Lower leg skin (tissue), 4 donors: ENCODE data around the gene CELSR3. TPM values are rescaled to one million over a fixed set of nuclear protein-coding genes. Genes with fewer than 3 reads are reported as not detected.

Experiments used
- DNase-seq, 2 donors: peaks; one replicate each; pipeline ENCODE4 v3.0.0-alpha.2; 2019; ENCODE audit warnings: low spot score in 2 of 2
- H3K4me3 ChIP-seq: fragments of 200-600 bp; sonication (generic); 2 replicates; pipeline ENCODE4 v1.5.1; 2017; ENCODE audit warnings: mild to moderate bottlenecking, low read depth; ENCODE audit not compliant: poor library complexity, severe bottlenecking
- CTCF ChIP-seq, 3 donors: fragments of 450-650 bp; IDR thresholded peaks; one replicate each; pipeline ENCODE4 v1.5.1; 2016; ENCODE audit warnings: antibody characterized with exemption in 3 of 3, mild to moderate bottlenecking in 3 of 3, moderate library complexity in 2 of 3
- POLR2A ChIP-seq, 2 donors: fragments of 450-650 bp; IDR thresholded peaks; one replicate each; pipeline ENCODE4 v1.6.1; 2016 to 2017; ENCODE audit warnings: antibody characterized with exemption in 2 of 2, mild to moderate bottlenecking in 1 of 2, moderate library complexity in 1 of 2
- WGBS, 2 donors: methylation state at CpG; one replicate each; pipeline ENCODE4 v1.1.5; 2018; 5-methylcytosine and 5-hydroxymethylcytosine counted together
- intact Hi-C: fragments of 100-400 bp; cut with DNase I; formaldehyde crosslinking; loops from one replicate; pipeline ENCODE4 v1.15.0; 2023; ENCODE audit warnings: low total_unique reads
- total RNA-seq, 4 donors: library from RNA; depleted of rRNA; stranded (reverse); fragments of >200 nt; gene quantifications; one replicate each; pipeline ENCODE4 v1.1.0, GENCODE V29; 2016

The CELSR3 gene
- total RNA-seq, 4 donors from 2014 or later, result 0.59 to 4.7 (median 1.2) TPM

GRCh38 chr3:48628277-48629017 is 34.2 kb downstream of the CELSR3 start:
- TF ChIP-seq POLR2A (IDR thresholded peaks at IDR 0.05) (no peak), CTCF (IDR thresholded peaks at IDR 0.05) (no peak)
- 81 to 86% methylated on average over 13 of the region's 13 CpGs for WGBS, 2 donors
- H3K4me3 ChIP-seq, result no peak overlapping the region
- DNase-seq, result no peak
- intact Hi-C loops, result no loop called here

GRCh38 chr3:48625600-48625999 is 37.1 kb downstream of the CELSR3 start:
- WGBS, 2 donors, result 91 to 95% methylated on average over 6 of the region's 6 CpGs

GRCh38 chr3:48624767-48625166 is 37.9 kb downstream of the CELSR3 start:
- WGBS, 2 donors, result 88 to 92% methylated on average over 10 of the region's 10 CpGs
- intact Hi-C loops, result no loop called here
- TF ChIP-seq POLR2A (IDR thresholded peaks at IDR 0.05), result no peak
- TF ChIP-seq CTCF (IDR thresholded peaks at IDR 0.05), result no peak

More at GRCh38 chr3:48625600-48625999, 37.1 kb downstream of the CELSR3 start:
- no peak overlapping the region for H3K4me3 ChIP-seq
- no peak for TF ChIP-seq CTCF (IDR thresholded peaks at IDR 0.05)
- no peak for TF ChIP-seq POLR2A (IDR thresholded peaks at IDR 0.05)
- no peak for DNase-seq
- intact Hi-C loops, result no loop called here

GRCh38 chr3:48623851-48624547 is 38.7 kb downstream of the CELSR3 start:
- no peak for DNase-seq
- intact Hi-C loops, result no loop called here
- TF ChIP-seq POLR2A (IDR thresholded peaks at IDR 0.05), result no peak
- no peak for TF ChIP-seq CTCF (IDR thresholded peaks at IDR 0.05)
- WGBS, 2 donors, result 79 to 83% methylated on average over 6 of the region's 6 CpGs
- H3K4me3 ChIP-seq, result no peak overlapping the region

More at GRCh38 chr3:48624767-48625166, 37.9 kb downstream of the CELSR3 start:
- no peak for DNase-seq
- no peak overlapping the region for H3K4me3 ChIP-seq

- WGBS, 2 donors, result 89 to 95% methylated on average over 9 to 18 of the region's 19 CpGs
- TF ChIP-seq CTCF (IDR thresholded peaks at IDR 0.05), result no peak
- TF ChIP-seq POLR2A (IDR thresholded peaks at IDR 0.05), result no peak
- no peak for DNase-seq
- no peak within 1 kb of the TSS for H3K4me3 ChIP-seq
- intact Hi-C loops, result no loop called here
Observed at GRCh38 chr3:48621461-48621869, 41.2 kb downstream of the CELSR3 start, which contains the start of gene TMEM89. Gene TMEM89, minus strand, starts transcription at chr3:48621769. Its CDS starts 13 bp downstream, at chr3:48621756.
